ENCODE results near the gene AVPI1.
"Not testable (repeated sequence)": the region's sequence is repeated elsewhere in the genome, so short reads cannot be mapped to it uniquely, and the experiment has no call there.

AVPI1 gene

GRCh38 chr10:97640174-97640867 is 46.7 kb downstream of the AVPI1 start, which contains the start of gene PI4K2A:
Gene PI4K2A (plus strand): TSS chr10:97640671. CDS start chr10:97640743, 72 bp downstream.
- peak; percentile 99 for DNase-seq (ENCODE audit: low read depth)

- not testable (repeated sequence) for DNase-seq (ENCODE audit: low read depth)
Observed at GRCh38 chr10:97639090-97639489, 48.0 kb downstream of the AVPI1 start.

- no peak for DNase-seq (ENCODE audit: low read depth)
Observed at GRCh38 chr10:97635577-97635976, 51.5 kb downstream of the AVPI1 start.

GRCh38 chr10:97633921-97634320 is 53.1 kb downstream of the AVPI1 start:
- DNase-seq (ENCODE audit: low read depth) = no peak

GRCh38 chr10:97632949-97633884 is 53.8 kb downstream of the AVPI1 start, which contains the start of gene MORN4:
Gene MORN4 (minus strand): TSS chr10:97633500. CDS start chr10:97619653, 13,847 bp downstream.
- peak; percentile 88 for DNase-seq (ENCODE audit: low read depth)

GRCh38 chr10:97631098-97631497 is 55.9 kb downstream of the AVPI1 start:
- DNase-seq (ENCODE audit: low read depth) = no peak

- DNase-seq (ENCODE audit: low read depth) = no peak
Observed at GRCh38 chr10:97629289-97629688, 57.8 kb downstream of the AVPI1 start.

- no peak for DNase-seq (ENCODE audit: low read depth)
Observed at GRCh38 chr10:97628228-97628627, 58.8 kb downstream of the AVPI1 start.

- no peak for DNase-seq (ENCODE audit: low read depth)
Observed at GRCh38 chr10:97627731-97628130, 59.3 kb downstream of the AVPI1 start.
